Kasumi-1 (cell line): Measurements from ENCODE around the gene KSR2.
A peak's percentile ranks its signal among the peaks of the same experiment; 100 is the strongest.

Experiments
- DNase-seq, 2 experiments: peaks; one replicate each; lab custom pipeline; 2025; lab: John Stamatoyannopoulos, UW

KSR2 gene

DNA sequence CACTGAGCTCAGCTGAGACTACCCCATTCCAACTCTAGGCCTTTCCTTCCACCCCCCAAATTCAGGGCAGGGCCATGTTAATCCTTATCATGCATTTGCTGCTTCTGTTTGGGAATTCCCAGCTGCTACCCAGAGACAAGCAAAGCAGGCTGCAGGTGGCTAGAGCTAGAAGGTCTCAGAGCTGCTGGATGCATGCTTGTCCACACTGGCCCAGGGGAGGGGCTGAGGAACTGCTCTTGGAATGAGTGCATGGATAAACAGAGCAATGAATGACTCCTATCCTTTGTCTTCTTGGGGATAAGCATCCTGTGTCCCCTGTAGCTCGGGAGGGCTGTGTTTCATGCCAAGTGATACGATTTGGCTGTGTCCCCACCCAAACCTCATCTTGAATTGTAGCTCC is 470.5 kb downstream of the KSR2 start:
- no peak for DNase-seq

DNA sequence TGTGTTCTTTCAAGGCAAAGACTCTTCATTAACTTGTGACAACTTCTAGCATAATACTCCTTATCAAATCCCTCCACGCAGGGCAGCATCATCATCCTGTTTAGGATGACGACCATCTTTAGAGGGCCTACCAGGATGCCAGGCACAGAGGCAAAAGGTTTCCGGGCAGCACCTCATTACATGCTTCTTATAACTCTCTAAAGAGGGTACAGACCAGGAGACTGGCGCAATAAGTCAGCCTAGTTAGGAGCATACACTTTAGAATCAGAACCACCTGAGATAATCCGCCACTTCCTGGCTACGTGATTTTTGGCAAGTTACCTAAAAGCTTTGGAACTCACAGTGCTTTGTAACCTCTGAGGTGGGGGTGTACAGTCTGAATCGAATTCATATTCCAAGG is 471.4 kb downstream of the KSR2 start:
- DNase-seq, result no peak

DNA sequence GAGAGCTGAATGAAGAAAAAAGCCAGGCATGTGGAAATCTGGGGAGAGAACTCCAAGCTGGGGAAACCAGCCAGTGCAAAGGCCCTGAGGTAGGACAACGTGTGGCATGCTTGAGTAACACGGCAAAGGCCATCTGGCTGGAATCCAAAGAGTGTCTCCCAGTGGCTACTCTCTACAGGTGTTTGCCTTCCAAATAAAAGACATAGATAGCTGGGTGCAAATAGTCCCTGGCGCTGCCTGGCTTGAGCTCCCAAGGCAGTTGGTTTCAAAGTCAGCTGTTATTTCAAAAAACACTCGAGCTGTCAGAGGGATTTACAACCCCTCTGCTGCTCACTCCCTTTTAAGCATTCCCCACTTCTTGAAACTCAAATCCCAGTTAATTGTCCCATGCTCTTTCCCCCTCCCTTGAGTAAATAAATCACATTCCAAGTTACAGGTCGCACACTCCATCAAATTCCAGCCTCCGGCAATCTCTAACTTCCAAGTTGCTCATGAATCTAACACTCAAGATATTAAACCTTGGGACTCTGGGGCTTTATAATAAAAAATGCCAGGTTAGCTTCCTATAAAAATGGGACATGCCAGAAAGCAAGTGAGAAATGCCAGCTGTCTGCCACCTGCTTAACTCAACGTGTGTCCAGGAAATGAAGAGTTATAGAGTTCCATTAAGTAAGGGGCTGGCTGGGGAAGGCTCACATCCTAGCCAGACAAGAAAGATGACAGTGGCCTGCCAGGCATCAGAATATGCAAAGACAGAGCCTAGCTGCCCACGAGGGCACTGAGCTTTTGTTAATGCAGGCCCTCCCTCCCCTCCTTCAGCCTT is 473.7 kb downstream of the KSR2 start:
- DNase-seq, result no peak

DNA sequence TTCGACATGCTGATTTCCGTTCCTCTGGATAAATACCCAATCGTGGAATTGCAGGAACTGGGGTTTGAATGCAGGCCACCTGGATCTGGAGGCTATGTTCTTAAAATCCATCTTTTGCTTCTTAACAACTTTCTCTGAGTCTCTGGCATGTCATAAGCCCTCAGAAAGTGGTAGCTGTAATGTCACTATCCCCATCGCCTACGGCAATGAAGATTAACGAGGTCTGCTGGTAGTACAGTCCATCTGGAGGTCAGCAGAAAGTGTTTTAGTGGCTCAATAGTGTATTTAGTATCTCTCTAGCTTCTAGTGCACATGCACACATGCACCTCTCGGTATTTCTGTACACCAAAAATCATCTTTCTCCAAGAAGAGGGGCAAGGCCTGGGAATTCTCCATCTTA is 477.1 kb downstream of the KSR2 start:
- no peak for DNase-seq

DNA sequence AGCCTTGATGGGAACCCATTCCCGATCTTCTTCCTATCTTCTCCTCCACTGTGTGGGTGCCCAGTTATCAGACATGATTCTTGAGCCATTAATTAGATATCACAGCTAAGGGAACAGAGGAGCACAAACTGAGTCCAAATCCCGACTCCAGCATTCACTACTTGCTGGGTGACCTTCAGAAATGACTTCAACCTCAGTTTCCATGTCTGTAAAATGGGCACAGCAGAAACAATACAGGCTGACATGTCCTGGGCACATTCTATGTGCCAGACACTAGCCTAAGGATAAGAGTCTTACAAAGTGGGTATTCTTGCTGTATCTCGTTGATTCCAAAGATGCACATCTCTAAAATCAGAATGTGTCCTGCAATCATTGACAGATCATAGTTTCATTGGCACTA is 478.7 kb downstream of the KSR2 start:
- DNase-seq, result no peak

DNA sequence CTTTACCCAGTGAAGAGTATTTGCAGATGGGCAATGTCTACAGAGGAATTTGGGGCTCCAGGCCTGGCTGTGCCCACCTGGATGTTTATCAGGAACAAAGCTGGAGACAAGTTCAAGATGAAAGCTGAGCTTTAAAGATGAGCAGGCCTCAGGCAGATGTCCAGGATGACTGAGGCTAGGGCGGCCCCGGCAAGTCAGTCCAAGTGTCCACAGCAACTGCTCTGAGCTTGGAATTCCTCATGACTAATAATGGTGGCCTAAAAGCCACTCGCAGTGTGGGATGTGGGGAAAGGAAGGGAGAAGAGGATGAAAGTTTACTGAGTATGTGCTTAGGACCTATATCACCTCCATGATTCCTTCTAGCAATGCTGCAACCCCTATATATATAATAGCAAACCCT is 479.1 kb downstream of the KSR2 start:
- DNase-seq, result no peak

DNA sequence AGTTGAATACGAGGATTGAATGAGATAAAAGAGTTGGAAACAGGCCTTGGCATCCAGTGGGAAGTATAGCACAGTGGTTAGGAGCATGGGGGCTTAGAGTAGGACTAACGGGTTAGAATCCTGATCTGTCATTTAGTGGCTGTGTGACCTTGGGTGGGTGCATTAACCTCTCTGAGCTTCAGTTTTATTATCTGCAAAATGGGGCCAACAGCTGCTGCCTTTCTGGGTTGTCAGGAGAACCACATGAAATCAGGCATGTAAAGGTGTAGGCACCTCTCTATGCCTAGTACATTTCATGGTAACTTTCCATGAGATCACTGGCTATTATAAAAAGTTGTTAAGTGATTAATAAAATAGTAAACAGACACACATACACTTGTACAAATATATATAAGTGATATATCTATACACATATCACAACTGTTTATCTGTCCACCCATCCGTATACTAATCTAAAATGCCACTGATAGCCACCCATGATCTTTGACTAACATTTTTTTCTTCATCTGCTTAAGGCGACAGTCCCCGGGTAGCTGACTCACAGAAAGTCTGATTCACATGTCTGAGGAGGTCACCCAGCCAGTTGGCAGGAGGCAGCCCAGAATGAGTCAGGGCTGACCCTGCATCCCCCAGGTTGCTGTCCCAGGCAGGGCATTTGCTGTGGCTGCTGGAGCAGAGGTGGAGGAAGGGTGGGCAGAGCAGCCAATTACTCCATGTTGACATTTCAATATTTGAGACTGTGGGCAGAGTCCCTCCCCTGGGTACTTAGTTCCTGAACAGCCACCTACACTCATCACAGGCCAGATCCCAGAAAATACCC is 481.7 kb downstream of the KSR2 start:
- DNase-seq, result no peak

DNA sequence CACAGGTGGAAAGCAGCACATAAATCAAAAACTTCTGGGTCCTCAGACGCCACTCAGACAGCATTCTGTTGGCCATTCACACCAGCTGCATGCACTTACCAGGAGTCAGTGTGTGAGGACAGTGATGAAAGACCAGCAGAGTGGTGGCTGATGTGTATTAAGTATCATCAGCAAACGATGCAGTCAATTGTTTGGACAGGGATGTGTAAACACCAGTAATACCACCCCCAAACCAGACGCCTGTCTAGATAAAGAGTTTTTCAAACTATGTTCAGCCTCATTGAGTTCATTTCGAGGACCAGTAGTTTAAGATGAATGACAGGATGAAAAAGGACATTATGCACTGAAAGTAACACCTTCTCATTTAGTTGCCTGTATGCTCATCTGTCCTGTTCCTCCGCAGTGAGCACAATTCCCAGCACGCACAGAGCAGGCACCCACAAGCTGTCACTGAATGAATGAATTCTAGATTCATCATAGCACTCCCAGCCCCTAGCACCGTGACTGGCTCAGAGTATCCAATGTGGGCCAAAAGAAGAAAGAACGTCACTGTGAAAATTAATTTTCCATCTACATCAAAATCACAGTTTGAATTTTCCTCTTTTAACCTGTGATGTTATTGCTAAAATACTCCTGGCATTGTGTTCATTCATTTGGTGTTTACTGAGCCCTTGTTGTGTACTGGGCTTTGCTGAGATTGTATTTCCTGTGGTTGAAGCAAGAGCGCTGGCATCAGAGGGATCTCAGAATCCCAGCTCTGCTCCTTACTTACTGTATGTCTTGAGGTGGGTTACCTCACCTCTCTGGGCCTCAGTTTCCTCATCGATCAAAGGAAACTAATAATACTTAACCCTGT is 482.6 kb downstream of the KSR2 start:
- DNase-seq, result no peak

DNA sequence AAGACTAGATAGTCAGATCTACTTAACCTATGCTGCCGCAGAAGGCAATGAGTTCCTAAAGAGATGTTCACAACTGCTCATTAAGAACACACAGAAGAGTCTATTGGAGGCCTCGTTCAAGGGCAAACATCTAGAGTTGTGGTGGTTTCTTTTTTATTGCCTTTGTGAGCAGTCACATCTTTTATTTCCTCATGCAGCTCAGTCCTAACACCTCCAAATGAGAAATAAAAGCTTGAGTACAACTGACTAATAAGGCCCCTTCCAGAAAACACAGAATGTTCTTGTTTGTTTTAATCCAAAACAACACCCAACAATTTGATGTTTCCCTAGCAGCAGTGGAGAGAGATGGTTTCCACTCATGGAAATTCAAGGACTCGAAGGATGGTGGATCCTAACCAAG is 483.9 kb downstream of the KSR2 start:
- DNase-seq, result no peak

DNA sequence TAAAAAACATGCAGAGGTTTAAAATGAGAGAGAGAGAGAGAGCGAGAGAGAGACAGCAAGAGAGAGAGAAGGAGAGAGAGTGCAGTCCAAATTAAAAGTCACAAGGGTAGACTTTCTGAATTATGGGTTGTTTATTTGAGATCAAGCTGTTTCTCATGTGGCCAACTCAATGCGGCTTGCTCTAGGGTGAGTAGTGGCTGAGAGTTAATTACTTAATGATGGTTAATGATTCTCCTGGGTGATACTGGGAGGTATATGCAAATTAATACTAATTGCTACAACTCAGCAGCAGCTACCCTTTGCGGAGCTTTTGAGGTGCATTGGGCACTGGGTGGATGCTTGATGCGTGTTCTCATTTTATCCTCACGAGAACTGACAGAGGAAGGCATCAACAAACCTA is 485.3 kb downstream of the KSR2 start:
- no peak for DNase-seq

DNA sequence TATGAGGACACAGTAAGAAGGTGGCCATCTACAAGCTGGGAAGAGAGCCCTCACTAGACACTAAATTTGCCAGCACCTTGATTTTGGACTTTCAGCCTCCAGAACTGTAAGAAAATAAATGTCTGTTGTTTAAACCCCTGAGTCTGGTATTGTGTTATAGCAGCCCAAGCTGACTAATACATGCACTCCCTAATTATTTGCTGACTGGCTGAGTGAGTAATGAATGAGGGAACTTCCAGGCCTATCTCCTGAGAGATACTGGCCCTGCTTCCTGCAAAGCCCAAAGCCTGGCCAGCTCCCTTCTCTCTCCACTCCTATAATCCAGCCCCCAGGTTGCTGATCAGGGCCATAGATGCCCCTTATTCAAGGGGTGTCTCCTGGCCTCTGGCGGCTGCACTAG is 487.3 kb downstream of the KSR2 start:
- no peak for DNase-seq

DNA sequence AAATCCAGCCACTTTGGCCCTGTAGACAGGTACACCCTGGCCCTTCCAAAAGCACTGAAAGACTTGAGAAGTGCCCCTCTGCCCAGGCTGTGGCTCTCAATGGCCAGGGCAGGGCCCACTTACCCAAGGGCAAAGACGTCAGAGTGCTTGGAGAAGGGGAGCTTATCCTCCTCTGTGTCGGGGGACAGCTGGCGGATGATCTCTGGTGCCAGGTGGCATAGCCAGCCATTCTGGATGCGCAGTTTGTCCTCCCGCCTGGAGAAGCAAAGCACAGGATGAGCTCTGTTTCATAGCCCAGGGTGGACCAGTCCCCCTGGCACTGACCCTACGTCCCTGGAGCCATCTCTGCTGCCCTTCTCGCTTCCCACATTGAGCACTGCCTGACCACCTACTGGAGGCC is 492.4 kb downstream of the KSR2 start:
- no peak for DNase-seq

DNA sequence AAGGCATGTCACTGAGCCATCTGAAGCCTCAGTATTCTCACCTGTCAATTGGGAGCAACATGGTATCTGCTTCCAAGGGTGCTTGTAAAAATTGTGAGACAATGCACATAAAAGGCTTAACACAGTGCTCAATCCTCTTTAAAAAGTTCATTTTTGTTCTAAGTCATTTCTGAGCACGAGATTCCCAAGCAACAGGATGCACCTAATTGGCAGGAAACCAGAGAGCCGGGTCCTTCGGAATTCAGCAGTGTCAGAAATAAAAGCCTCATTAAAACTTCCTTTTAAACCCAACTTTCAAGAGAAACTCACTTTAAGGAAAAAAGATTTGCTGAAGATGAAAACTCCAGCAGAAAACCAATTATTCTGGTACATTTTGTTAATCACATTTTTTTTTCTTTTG is 494.9 kb downstream of the KSR2 start:
- no peak for DNase-seq

DNA sequence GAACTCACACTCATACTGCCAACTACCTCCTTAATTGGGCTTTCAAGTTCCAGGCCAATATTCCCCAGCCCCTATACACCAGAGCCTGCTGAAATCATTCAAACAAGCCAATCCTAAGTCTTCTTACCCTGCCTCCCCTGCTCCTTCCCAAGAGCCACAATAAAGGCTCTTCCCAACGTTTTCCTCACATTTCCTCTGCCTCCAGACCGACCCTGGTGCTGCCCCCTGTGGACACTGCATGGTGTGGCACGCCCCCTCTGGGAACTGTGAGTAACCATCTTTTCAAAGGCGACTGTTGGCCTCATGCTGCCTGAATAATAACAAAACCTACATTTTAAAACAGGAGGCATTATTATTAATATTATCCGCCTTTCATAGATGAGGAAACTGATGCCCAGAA is 495.8 kb downstream of the KSR2 start:
- DNase-seq, result no peak

DNA sequence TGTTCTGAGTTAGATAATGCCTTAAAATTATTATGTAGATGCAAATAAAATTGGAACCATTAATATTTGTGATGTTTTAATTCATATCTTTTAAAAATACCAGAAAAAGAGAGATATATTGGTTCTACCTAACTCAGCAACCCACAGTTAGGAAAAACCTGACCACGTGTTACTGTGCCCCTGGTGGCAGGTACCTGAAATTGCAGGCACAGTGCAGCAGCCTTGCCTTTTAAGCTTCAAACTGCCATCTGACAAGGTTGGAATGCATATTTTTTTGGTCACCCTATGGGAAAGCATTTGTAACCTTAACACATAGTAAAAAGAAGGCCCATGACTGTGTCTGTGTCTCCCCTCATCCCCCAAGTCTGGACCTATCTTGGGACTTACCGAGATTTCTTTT is 498.0 kb downstream of the KSR2 start:
- peak; percentile 6 to 23 for DNase-seq

DNA sequence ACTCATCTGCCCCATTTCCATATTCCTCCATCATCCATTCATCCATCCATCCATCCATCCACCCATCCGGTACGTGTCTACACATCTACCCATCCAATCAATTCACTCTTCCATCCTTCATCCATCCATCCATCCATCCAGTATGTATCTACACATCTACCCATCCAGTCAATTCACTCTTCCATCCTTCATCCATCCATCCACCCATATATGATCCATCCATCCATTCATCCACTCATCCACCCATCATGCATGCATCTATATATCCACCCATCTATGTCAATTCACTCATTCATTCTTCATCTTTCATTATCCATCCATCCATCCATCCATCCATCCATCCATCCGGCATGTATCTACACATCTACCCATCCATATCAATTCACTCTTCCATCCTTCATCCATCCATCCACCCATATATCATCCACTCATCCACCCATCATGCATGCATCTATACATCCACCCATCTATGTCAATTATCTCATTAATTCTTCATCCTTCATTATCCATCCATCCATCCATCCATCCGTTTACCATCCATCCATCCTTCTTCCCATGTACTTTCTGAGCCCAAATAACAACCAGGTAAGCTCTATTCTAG is 498.8 kb downstream of the KSR2 start:
- no peak for DNase-seq

DNA sequence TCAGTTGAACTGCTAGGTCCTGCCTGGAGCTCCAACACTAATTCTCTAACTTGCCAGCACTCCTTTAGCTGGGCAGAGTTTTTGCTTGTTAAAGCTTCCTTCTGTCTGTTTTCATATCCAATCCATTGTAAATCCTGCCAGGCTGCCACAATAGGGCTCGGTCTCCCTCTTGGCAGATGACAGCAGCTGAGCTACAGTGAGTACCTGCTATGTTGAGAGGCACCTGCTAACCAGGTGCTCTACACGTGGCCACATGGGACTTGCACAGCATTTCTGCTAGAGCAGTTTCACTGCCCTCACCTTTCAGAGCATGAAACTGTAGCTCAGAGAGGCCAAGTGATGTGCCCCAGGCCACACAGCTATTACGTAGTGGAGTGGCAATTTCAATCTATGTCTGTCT is 500.8 kb downstream of the KSR2 start:
- DNase-seq, result no peak

DNA sequence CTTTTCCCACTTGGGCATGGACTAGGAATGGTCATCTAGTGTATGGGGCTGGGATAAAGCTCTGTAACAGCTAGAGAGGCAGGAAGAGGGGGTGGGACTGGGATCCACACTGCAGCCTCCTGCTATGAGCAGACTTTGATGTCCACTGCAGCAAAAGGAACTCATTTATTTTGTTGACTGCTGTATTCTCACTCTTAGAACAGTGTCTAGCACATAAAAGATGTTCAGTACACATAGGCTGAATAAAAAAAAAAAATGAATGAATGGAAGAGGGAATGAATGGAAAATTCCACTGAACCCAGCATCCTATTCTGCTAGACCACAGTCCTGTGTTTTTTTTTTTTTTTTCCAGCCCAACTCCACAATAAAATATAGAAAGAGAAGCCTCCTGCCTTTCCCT is 501.2 kb downstream of the KSR2 start:
- no peak for DNase-seq

DNA sequence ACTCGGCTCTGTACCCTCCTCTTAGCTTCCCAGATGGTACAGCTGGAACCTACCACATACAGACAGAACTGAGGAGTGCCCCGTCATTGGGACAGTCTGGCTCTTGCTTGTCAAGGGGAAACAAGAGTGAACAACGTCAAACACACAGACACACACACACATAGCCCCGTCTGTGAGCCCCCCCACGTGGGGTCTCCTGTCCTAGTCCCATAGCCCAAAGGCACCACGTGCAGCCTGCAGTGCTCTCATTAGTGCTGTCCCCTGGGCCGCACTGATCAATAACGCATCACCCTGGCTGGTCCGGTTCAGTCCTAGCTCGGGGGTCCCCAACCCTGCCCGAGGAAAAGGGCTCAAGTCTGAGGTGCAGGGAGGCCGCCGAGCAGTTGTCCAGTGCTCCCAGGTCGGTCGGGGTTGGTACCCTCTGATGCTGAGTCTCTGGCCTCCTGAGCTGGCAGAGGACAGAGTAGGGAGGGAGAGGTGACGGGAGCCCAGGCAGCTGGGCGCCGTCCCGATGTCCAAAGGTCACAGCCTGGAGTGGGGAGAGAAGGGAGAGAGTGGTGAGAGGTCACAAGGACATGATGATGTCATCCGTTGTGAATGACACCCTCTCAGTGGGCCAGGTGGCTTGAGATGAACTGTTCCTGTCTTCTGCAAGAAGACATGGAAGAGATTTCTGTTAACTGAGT is 502.0 kb downstream of the KSR2 start:
- no peak for DNase-seq

DNA sequence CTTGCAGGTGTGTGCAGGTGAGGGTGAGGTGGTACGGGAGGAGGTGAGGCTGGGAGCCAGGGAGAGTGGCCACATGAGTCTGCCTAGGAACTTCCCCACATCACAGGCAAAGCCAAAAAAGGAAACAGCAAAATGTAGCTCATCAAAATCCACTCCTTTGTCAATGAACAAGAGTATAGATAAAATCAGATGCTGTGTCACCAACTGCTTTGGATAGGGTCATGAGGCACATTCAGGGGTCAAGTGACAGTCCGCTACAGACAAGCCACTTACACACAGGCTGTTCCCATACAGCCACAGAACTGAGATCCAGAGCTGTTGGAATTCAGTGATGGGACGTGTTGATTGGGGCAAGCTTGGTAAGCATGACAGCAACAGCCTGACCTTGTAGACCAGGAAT is 507.1 kb downstream of the KSR2 start:
- no peak for DNase-seq

DNA sequence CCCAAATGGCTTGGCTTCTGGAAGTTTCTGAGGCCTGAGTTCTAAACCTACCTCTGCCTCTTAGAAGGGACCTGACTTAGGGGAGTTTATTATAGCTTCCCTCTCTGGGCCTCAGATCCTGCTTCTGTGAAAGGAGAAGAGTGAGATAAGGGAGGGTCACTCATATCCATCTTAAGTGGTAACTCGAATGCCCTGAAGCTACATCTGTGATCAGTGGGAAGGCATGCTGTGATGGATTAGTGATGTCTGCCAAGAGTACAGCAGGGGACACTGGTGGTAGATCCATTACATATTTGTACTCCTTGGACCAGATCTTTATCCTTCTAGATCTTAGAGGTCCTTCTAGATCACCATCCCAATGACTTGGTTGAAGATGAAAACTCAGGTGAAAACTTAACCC is 509.6 kb downstream of the KSR2 start:
- DNase-seq, result no peak

DNA sequence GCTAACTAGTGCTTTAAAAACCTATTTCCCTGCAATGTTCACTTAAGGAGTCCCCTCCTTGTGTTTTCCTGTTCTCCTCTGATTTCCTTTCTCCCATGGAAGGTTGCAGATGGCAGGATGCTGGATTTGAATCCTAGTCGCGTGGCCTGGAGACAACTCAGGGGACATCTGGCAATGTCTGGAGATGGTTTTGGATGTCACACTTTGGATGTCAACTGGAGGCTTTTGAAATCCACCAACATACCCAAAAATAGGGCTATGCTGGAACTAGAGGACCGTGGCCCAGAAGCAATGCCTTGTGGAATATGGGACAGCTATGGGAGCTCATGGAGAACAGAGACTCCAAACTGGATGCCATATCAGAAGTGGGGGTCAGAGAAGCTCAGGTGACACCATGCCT is 511.6 kb downstream of the KSR2 start:
- no peak for DNase-seq
